ENCODE data around the gene OPN1MW.
"Not testable (repeated sequence)": the region's sequence is repeated elsewhere in the genome, so short reads cannot be mapped to it uniquely, and the experiment has no call there.

OPN1MW gene

DNA sequence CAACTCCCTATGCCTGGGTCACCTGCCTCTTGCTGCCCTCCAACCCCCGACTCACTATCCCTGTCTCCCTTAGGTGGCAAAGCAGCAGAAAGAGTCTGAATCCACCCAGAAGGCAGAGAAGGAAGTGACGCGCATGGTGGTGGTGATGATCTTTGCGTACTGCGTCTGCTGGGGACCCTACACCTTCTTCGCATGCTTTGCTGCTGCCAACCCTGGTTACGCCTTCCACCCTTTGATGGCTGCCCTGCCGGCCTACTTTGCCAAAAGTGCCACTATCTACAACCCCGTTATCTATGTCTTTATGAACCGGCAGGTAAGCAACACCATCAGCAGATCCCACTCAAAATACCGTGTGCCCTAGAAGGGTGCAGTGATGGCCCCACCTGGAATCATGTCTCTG, 26.2 kb upstream of the OPN1MW start:
- not testable (repeated sequence) for DNase-seq (ENCODE audit: low read depth, low spot score); H3K36me3 ChIP-seq (ENCODE audit: control insufficient read depth, insufficient read depth, low read length); H3K27ac ChIP-seq (ENCODE audit: low read length); H3K4me1 ChIP-seq (ENCODE audit: control insufficient read depth, insufficient read depth, low read length); H3K4me3 ChIP-seq (ENCODE audit: low read length); H3K27me3 ChIP-seq (ENCODE audit: control insufficient read depth, insufficient read depth, low read length); H3K9me3 ChIP-seq (ENCODE audit: control insufficient read depth, insufficient read depth, low read length)
- no CpG with 5 or more reads among the region's 11 CpGs for WGBS (ENCODE audit: insufficient coverage, insufficient read length)

DNA sequence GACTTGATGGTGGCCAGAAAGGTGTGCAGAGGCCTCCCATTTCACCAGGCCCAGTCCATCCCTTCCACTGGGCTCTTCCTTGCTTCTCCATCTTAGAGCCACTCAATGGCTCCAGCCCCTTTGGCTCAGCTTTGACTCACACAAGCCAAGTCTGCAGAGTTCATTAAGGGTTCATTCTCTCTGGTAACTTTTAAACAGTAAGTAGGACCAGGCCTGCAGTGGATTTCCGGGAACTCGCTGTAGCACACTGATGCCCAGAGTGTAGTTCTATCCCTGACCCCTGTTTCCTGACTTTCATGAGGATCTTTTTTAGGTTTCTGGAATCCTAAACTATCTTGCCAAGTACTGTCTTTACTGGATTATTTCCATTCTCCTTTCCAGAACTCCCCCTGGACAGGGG, 25.2 kb upstream of the OPN1MW start:
- H3K27ac ChIP-seq (ENCODE audit: low read length); H3K36me3 ChIP-seq (ENCODE audit: control insufficient read depth, insufficient read depth, low read length); H3K27me3 ChIP-seq (ENCODE audit: control insufficient read depth, insufficient read depth, low read length); H3K4me3 ChIP-seq (ENCODE audit: low read length); DNase-seq (ENCODE audit: low read depth, low spot score); H3K9me3 ChIP-seq (ENCODE audit: control insufficient read depth, insufficient read depth, low read length); H3K4me1 ChIP-seq (ENCODE audit: control insufficient read depth, insufficient read depth, low read length): not testable (repeated sequence)
- WGBS (ENCODE audit: insufficient coverage, insufficient read length): no CpG with 5 or more reads among the region's 2 CpGs

DNA sequence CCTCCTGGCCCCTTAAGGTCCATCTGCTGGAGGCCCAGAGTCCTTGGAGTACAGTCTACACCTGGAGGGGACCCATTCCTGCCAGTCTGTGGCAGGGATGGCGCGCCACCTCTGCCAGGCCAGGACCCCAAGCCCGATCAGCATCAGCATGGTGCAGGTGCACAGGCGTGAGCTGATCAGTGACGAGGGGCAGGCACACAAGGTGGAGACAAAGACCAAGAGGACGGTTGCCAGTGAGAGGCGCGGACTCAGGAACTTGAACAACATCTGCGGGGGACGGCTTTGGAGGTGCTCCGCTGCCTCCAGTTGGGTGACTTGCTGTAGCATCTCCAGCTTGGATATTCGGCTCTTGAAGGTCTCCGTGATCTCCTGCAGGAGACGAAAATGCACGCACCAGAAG, 23.1 kb upstream of the OPN1MW start:
- not testable (repeated sequence) for H3K27me3 ChIP-seq (ENCODE audit: control insufficient read depth, insufficient read depth, low read length); DNase-seq (ENCODE audit: low read depth, low spot score); H3K9me3 ChIP-seq (ENCODE audit: control insufficient read depth, insufficient read depth, low read length); H3K4me3 ChIP-seq (ENCODE audit: low read length); H3K4me1 ChIP-seq (ENCODE audit: control insufficient read depth, insufficient read depth, low read length); H3K27ac ChIP-seq (ENCODE audit: low read length); H3K36me3 ChIP-seq (ENCODE audit: control insufficient read depth, insufficient read depth, low read length)
- WGBS (ENCODE audit: insufficient coverage, insufficient read length): no CpG with 5 or more reads among the region's 15 CpGs

DNA sequence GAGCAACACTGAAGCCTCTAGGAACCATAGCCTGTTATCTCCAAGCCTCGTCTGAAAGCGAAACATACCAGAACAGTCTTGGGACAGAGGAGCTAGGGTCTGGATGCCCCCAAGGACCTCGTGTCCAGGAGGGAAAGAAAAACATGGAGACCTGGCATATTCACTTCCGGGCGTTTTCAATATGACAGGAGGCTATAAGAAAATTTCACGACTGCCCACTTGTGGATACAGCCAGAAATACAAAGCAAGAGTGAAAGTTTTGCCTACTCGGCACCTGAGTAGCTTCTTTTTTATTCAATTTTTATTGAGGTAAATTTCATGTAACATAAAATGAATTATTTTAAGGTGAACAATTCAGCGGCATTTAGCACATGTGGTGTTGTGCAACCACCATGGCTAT, 17.5 kb upstream of the OPN1MW start:
- H3K4me1 ChIP-seq (ENCODE audit: control insufficient read depth, insufficient read depth, low read length); DNase-seq (ENCODE audit: low read depth, low spot score); H3K36me3 ChIP-seq (ENCODE audit: control insufficient read depth, insufficient read depth, low read length): not testable (repeated sequence)

DNA sequence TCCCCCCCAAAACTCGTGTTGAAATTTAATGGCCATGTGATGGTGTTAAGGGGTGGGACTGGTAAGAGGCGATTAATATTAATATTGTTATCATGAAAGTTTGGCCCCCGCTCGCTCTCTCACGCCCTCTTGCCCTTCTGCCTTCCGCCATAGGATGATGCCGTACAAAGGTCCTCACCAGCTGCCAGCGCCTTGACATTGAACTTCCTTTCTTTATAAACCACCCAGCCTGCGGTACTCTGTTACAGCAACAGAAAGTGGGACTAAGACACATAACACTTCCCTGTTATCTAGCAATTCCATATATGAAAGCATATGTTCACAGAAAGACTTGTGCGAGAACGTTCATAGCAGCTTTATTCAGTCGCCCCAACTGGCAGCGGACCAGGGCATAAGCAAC, 14.0 kb upstream of the OPN1MW start:
- H3K27me3 ChIP-seq (ENCODE audit: control insufficient read depth, insufficient read depth, low read length); H3K9me3 ChIP-seq (ENCODE audit: control insufficient read depth, insufficient read depth, low read length); DNase-seq (ENCODE audit: low read depth, low spot score); H3K4me1 ChIP-seq (ENCODE audit: control insufficient read depth, insufficient read depth, low read length); H3K27ac ChIP-seq (ENCODE audit: low read length); H3K4me3 ChIP-seq (ENCODE audit: low read length); H3K36me3 ChIP-seq (ENCODE audit: control insufficient read depth, insufficient read depth, low read length): not testable (repeated sequence)
- no CpG with 5 or more reads among the region's 13 CpGs for WGBS (ENCODE audit: insufficient coverage, insufficient read length)

More for the DNA sequence above, 17.5 kb upstream of the OPN1MW start:
- H3K27ac ChIP-seq (ENCODE audit: low read length); H3K4me3 ChIP-seq (ENCODE audit: low read length); H3K9me3 ChIP-seq (ENCODE audit: control insufficient read depth, insufficient read depth, low read length); H3K27me3 ChIP-seq (ENCODE audit: control insufficient read depth, insufficient read depth, low read length): not testable (repeated sequence)
- WGBS (ENCODE audit: insufficient coverage, insufficient read length): no CpG with 5 or more reads among the region's 8 CpGs

DNA sequence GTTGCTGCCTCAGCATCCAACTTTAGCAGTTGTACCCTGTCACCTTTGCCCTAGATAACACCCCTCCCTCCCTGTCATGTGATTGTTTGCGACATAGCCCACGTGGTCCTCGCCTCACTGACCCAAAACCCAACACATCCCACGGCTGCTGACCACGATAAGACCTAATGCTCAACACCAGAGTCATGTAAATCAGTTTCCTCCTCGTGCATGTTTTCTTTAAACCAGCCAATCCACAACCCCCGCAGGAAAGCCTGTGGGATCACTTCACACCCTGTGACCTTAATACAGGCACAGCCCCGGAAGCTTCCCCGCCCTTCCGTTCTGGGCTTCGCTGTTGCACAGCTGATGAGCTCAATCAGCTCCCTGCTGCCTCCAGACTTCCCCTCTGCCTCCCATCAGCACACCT, 9.9 kb upstream of the OPN1MW start:
- no CpG with 5 or more reads among the region's 11 CpGs for WGBS (ENCODE audit: insufficient coverage, insufficient read length)
- not testable (repeated sequence) for H3K27ac ChIP-seq (ENCODE audit: low read length); H3K4me1 ChIP-seq (ENCODE audit: control insufficient read depth, insufficient read depth, low read length); H3K4me3 ChIP-seq (ENCODE audit: low read length); DNase-seq (ENCODE audit: low read depth, low spot score); H3K36me3 ChIP-seq (ENCODE audit: control insufficient read depth, insufficient read depth, low read length); H3K9me3 ChIP-seq (ENCODE audit: control insufficient read depth, insufficient read depth, low read length); H3K27me3 ChIP-seq (ENCODE audit: control insufficient read depth, insufficient read depth, low read length)

DNA sequence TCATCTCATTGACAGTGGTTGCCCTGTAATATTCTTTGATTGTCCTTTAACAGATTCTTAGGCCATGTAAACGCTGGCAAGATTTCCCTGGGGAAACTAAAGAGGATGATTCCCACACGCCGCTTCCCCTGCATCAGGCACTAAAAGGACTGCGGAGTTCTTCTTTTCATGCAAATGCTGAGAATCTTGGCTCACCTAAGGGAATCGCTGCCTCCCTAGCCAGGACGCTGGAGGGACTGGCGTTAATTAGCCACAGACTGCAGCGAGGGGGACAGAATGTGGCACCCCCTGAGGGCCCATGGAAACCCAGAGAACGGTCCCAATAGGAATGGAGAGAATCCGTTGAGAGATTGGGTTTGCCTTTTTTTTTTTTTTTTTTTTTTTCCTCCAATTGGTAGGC, 8.0 kb upstream of the OPN1MW start:
- no CpG with 5 or more reads among the region's 10 CpGs for WGBS (ENCODE audit: insufficient coverage, insufficient read length)
- H3K27me3 ChIP-seq (ENCODE audit: control insufficient read depth, insufficient read depth, low read length); H3K9me3 ChIP-seq (ENCODE audit: control insufficient read depth, insufficient read depth, low read length); H3K4me1 ChIP-seq (ENCODE audit: control insufficient read depth, insufficient read depth, low read length); H3K4me3 ChIP-seq (ENCODE audit: low read length); H3K27ac ChIP-seq (ENCODE audit: low read length); DNase-seq (ENCODE audit: low read depth, low spot score); H3K36me3 ChIP-seq (ENCODE audit: control insufficient read depth, insufficient read depth, low read length): not testable (repeated sequence)

DNA sequence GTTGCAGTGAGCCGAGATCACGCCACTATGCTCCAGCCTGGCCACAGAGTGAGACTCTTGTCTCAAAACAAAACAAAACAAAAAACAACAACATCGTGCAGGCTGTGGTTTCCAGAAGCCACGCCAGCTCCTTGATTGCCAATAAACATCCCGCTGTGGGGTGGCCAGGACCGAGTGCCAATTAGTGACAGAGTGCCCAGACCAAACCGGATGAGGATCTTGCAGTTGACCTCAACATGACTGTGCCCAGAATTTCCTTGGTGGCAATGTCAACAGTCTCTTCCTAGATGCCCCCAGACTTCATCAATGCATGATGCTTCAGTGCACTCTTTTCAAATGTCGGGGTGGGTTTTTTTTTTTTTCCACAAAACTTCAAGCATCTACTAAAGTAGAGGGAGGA, 1.4 kb downstream of the OPN1MW start:
- H3K4me3 ChIP-seq (ENCODE audit: low read length); H3K36me3 ChIP-seq (ENCODE audit: control insufficient read depth, insufficient read depth, low read length); H3K9me3 ChIP-seq (ENCODE audit: control insufficient read depth, insufficient read depth, low read length); H3K4me1 ChIP-seq (ENCODE audit: control insufficient read depth, insufficient read depth, low read length); H3K27ac ChIP-seq (ENCODE audit: low read length); H3K27me3 ChIP-seq (ENCODE audit: control insufficient read depth, insufficient read depth, low read length); DNase-seq (ENCODE audit: low read depth, low spot score): not testable (repeated sequence)
- no CpG with 5 or more reads among the region's 8 CpGs for WGBS (ENCODE audit: insufficient coverage, insufficient read length)

DNA sequence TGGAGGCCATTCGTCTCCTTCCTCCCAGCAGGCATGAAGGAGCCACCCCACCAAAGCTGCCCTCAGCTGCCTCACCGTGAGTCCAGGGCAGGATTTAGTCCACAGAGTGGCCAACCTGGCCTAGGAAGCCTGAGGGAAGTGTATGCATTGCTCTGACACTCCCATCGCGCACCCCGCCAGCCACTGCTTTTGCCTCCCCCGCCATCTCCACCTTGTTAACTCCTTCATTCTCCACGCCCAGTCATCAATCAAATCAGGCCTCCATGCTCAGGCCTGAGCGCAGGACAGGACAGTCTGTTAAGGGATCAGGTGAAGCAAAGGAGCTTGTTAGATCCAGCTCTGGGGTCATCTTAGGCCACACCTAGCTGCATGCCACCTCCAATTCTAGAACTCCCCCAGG, 10.4 kb downstream of the OPN1MW start:
- H3K9me3 ChIP-seq (ENCODE audit: control insufficient read depth, insufficient read depth, low read length); H3K27me3 ChIP-seq (ENCODE audit: control insufficient read depth, insufficient read depth, low read length); H3K4me1 ChIP-seq (ENCODE audit: control insufficient read depth, insufficient read depth, low read length); DNase-seq (ENCODE audit: low read depth, low spot score); H3K27ac ChIP-seq (ENCODE audit: low read length); H3K36me3 ChIP-seq (ENCODE audit: control insufficient read depth, insufficient read depth, low read length); H3K4me3 ChIP-seq (ENCODE audit: low read length): not testable (repeated sequence)
- WGBS (ENCODE audit: insufficient coverage, insufficient read length): no CpG with 5 or more reads among the region's 8 CpGs

DNA sequence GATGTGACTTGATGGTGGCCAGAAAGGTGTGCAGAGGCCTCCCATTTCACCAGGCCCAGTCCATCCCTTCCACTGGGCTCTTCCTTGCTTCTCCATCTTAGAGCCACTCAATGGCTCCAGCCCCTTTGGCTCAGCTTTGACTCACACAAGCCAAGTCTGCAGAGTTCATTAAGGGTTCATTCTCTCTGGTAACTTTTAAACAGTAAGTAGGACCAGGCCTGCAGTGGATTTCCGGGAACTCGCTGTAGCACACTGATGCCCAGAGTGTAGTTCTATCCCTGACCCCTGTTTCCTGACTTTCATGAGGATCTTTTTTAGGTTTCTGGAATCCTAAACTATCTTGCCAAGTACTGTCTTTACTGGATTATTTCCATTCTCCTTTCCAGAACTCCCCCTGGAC, 11.9 kb downstream of the OPN1MW start:
- H3K36me3 ChIP-seq (ENCODE audit: control insufficient read depth, insufficient read depth, low read length); H3K27ac ChIP-seq (ENCODE audit: low read length); DNase-seq (ENCODE audit: low read depth, low spot score); H3K27me3 ChIP-seq (ENCODE audit: control insufficient read depth, insufficient read depth, low read length); H3K4me3 ChIP-seq (ENCODE audit: low read length); H3K4me1 ChIP-seq (ENCODE audit: control insufficient read depth, insufficient read depth, low read length); H3K9me3 ChIP-seq (ENCODE audit: control insufficient read depth, insufficient read depth, low read length): not testable (repeated sequence)
- WGBS (ENCODE audit: insufficient coverage, insufficient read length): no CpG with 5 or more reads among the region's 2 CpGs

DNA sequence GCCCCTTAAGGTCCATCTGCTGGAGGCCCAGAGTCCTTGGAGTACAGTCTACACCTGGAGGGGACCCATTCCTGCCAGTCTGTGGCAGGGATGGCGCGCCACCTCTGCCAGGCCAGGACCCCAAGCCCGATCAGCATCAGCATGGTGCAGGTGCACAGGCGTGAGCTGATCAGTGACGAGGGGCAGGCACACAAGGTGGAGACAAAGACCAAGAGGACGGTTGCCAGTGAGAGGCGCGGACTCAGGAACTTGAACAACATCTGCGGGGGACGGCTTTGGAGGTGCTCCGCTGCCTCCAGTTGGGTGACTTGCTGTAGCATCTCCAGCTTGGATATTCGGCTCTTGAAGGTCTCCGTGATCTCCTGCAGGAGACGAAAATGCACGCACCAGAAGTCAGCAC, 14.1 kb downstream of the OPN1MW start:
- H3K36me3 ChIP-seq (ENCODE audit: control insufficient read depth, insufficient read depth, low read length); H3K9me3 ChIP-seq (ENCODE audit: control insufficient read depth, insufficient read depth, low read length); H3K4me3 ChIP-seq (ENCODE audit: low read length); DNase-seq (ENCODE audit: low read depth, low spot score); H3K4me1 ChIP-seq (ENCODE audit: control insufficient read depth, insufficient read depth, low read length); H3K27ac ChIP-seq (ENCODE audit: low read length); H3K27me3 ChIP-seq (ENCODE audit: control insufficient read depth, insufficient read depth, low read length): not testable (repeated sequence)
- no CpG with 5 or more reads among the region's 15 CpGs for WGBS (ENCODE audit: insufficient coverage, insufficient read length)
